ENCODE results near the gene NANS. TPM values are rescaled to one million over a fixed set of nuclear protein-coding genes. Genes with fewer than 3 reads are reported as not detected.

NANS gene
- total and polyA plus RNA-seq, 2 of the 8 experiments (the other 6 are each of a cell fraction or from before 2014, with no cell fraction given) = 56.5 to 67.3 TPM

DNA sequence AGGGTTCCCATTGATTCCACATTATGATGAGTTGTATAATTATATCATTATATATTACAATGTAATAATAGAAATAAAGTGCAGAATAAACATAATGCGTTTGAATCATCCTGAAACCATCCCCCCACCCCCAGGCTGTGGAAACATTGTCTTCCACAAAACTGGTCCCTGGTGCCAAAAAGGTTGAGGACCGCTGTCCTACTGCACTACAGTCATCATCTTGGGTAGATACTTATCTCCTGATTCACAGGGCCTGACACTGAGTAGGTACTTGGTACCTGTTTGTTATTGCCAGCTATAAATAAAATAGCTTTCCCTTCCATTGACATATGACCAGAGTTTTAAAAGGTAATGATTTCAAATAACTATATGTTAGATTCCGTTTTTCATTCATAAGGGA lies 47.8 kb upstream of the NANS start:
- no peaks in the 10 kb centered on the region for H3K79me2 ChIP-seq (ENCODE audit: control insufficient read depth in 1 of 2, insufficient read depth in 2 of 2, low read length in 2 of 2)
- no peak overlapping the region for H3K18ac ChIP-seq (ENCODE audit: extremely low read depth, low read length)
- H3K27ac ChIP-seq (ENCODE audit: low read depth, low read length) = no peak overlapping the region
- no peak overlapping the region for H3K9ac ChIP-seq (replicated peaks in 1 of 4; ENCODE audit: extremely low read depth in 1 of 4, low read depth in 3 of 4, low read length in 3 of 4)
- H3K4me2 ChIP-seq (ENCODE audit: insufficient read depth in 1 of 2, low read depth in 2 of 2, low read length in 2 of 2) = no peak overlapping the region
- ChIA-PET CTCF (ENCODE audit: partially characterized antibody) (interaction anchor here (1.2 kb wide), 1 partner anchor 26 kb away, joined by 5 read pairs; no protein-coding TSS in a partner anchor), POLR2A (ENCODE audit: partially characterized antibody) (no interaction called here)
- no peak for DNase-seq (ENCODE audit: low read depth in 1 of 2, low spot score in 2 of 2)
- no peaks in the 10 kb centered on the region for H3K23me2 ChIP-seq (ENCODE audit: low read depth, low read length)
- 88% methylated on average over 3 of the region's 3 CpGs; no CpG with 5 or more reads in 1 of the 2 experiments for WGBS, 2 experiments (ENCODE audit: extremely low coverage in 1 of 2, insufficient coverage in 1 of 2, insufficient read length in 1 of 2, insufficient replicate concordance in 2 of 2, low coverage in 1 of 2, low lambda C conversion rate in 2 of 2, missing lambda C conversion rate in 1 of 2)
- no peak overlapping the region for H2AK5ac ChIP-seq (ENCODE audit: low read depth, low read length)
- no peak overlapping the region for H2AFZ ChIP-seq (ENCODE audit: low read length)
- no peaks in the 10 kb centered on the region for H3K79me1 ChIP-seq (ENCODE audit: low read depth, low read length)
- no peak overlapping the region for H3K23ac ChIP-seq (ENCODE audit: insufficient read length)
- no peak overlapping the region for H4K5ac ChIP-seq (ENCODE audit: insufficient read length, low read depth, low read length)
- TF ChIP-seq TEAD4 (IDR thresholded peaks at IDR 0.05; ENCODE audit: low read depth, low read length) (no peak), PHF8 (conservative IDR thresholded peaks at IDR 0.05; ENCODE audit: low read depth, low read length) (no peak)
- no peak overlapping the region for H2BK120ac ChIP-seq (replicated peaks; ENCODE audit: low read depth, low read length)
- peaks cover 2 to 7% of the 10 kb centered on the region in 2 experiments for H4K20me1 ChIP-seq (replicated peaks in 1 of 2; ENCODE audit: control insufficient read depth in 1 of 2, insufficient read depth in 2 of 2, low read length in 2 of 2)
- H2BK15ac ChIP-seq (ENCODE audit: low read length) = no peak overlapping the region
- H2BK20ac ChIP-seq (ENCODE audit: low read length) = no peak overlapping the region
- H3K27me3 ChIP-seq (replicated peaks in 1 of 4; ENCODE audit: control insufficient read depth in 3 of 4, extremely low read depth in 1 of 4, insufficient read depth in 3 of 4, low read length in 3 of 4) = no peaks in the 10 kb centered on the region
- H3K4me3 ChIP-seq (ENCODE audit: extremely low read depth in 1 of 4, insufficient read depth in 2 of 4, low read depth in 3 of 4, low read length in 4 of 4) = no peak overlapping the region
- H4K91ac ChIP-seq (replicated peaks; ENCODE audit: insufficient read length, low read length) = no peak overlapping the region
- H3K9me3 ChIP-seq (ENCODE audit: insufficient read depth in 2 of 2, low read depth in 1 of 2, low read length in 1 of 2) = no peaks in the 10 kb centered on the region
- no peak overlapping the region for H3K14ac ChIP-seq (ENCODE audit: insufficient read length)
- no peak overlapping the region for H3K56ac ChIP-seq (replicated peaks; ENCODE audit: insufficient read length, low read depth, low read length)
- no peak overlapping the region for H3K4ac ChIP-seq (replicated peaks; ENCODE audit: insufficient read length, low read depth, low read length)
- H4K8ac ChIP-seq (ENCODE audit: extremely low read depth, insufficient read depth, low read length) = no peak overlapping the region
- FAIRE-seq = no peak
- H2BK12ac ChIP-seq (ENCODE audit: low read depth, low read length) = no peak overlapping the region
- H3K4me1 ChIP-seq (replicated peaks in 1 of 4; ENCODE audit: control insufficient read depth in 3 of 4, insufficient read depth in 4 of 4, low read length in 3 of 4) = no peaks in the 10 kb centered on the region
- no peak overlapping the region for H2BK5ac ChIP-seq (ENCODE audit: low read depth, low read length)
- H3K36me3 ChIP-seq (ENCODE audit: control insufficient read depth in 2 of 4, insufficient read depth in 4 of 4, low read length in 3 of 4) = peaks cover 5 to 64% (median 38%) of the 10 kb centered on the region in 4 experiments
